Measurements from ENCODE around the gene MACROD2.

GRCh38 chr20:14441201-14441600 lies 445.9 kb downstream of the MACROD2 start:
- TF ChIP-seq TSHZ2 (CRISPR knock-in tag; IDR thresholded peaks at IDR 0.05) (no peak), ISL1 (CRISPR knock-in tag; IDR thresholded peaks at IDR 0.05) (no peak), ZC3H10 (CRISPR knock-in tag; IDR thresholded peaks at IDR 0.05) (no peak), TCF4 (CRISPR knock-in tag; IDR thresholded peaks at IDR 0.05; ENCODE audit: borderline replicate concordance) (no peak), ZNF8 (CRISPR knock-in tag; IDR thresholded peaks at IDR 0.05) (no peak), ZFP3 (CRISPR knock-in tag; IDR thresholded peaks at IDR 0.05) (no peak), SNAI2 (CRISPR knock-in tag; IDR thresholded peaks at IDR 0.05) (no peak)
